Smooth muscle cell (in vitro differentiated cells): Measurements from ENCODE around the gene SLC17A4. TPM values are rescaled to one million over a fixed set of nuclear protein-coding genes. Genes with fewer than 3 reads are reported as not detected.
A peak's percentile ranks its signal among the peaks of the same experiment; 100 is the strongest.

ENCODE experiments used
- DNase-seq: peaks from one replicate; lab custom pipeline; 2025; ENCODE audit not compliant: unreplicated experiment; lab: John Stamatoyannopoulos, UW
- H2AFZ ChIP-seq: fragments of 200-600 bp; sonication (generic); 2 replicates; pipeline ENCODE4 v1.6.0; 2016; ENCODE audit warnings: antibody characterized with exemption, low read depth, mild to moderate bottlenecking
- H3F3A ChIP-seq: fragments of 200-600 bp; sonication (generic); 2 replicates; pipeline ENCODE4 v1.6.0; 2017; ENCODE audit warnings: antibody characterized with exemption, low read depth
- H3K27ac ChIP-seq: fragments of 200-600 bp; sonication (generic); 2 replicates; pipeline ENCODE4 v1.5.1; 2016; ENCODE audit warnings: low read depth, mild to moderate bottlenecking
- H3K27me3 ChIP-seq: fragments of 200-600 bp; sonication (generic); 2 replicates; pipeline ENCODE4 v1.6.1; 2016; ENCODE audit warnings: low read depth, mild to moderate bottlenecking
- H3K36me3 ChIP-seq: fragments of 200-600 bp; sonication (generic); 2 replicates; pipeline ENCODE4 v1.5.1; 2016; ENCODE audit warnings: low read depth
- H3K4me1 ChIP-seq: fragments of 200-600 bp; sonication (generic); 2 replicates; pipeline ENCODE4 v1.5.1; 2016; ENCODE audit warnings: low read depth
- H3K4me2 ChIP-seq: fragments of 200-600 bp; sonication (generic); 2 replicates; pipeline ENCODE4 v1.6.0; 2016; ENCODE audit warnings: mild to moderate bottlenecking
- H3K4me3 ChIP-seq: fragments of 200-600 bp; sonication (generic); 2 replicates; pipeline ENCODE4 v1.5.1; 2016; ENCODE audit warnings: mild to moderate bottlenecking
- H3K79me2 ChIP-seq: fragments of 200-600 bp; sonication (generic); 2 replicates; pipeline ENCODE4 v1.6.0; 2016; ENCODE audit warnings: low read depth, mild to moderate bottlenecking
- H3K9ac ChIP-seq: fragments of 200-600 bp; sonication (generic); 2 replicates; pipeline ENCODE4 v1.6.0; 2016; ENCODE audit warnings: low read depth
- H3K9me3 ChIP-seq: fragments of 200-600 bp; sonication (generic); replicated peaks from 2 replicates; pipeline ENCODE4 v1.5.1; 2016; ENCODE audit warnings: low read depth
- H4K20me1 ChIP-seq: fragments of 200-600 bp; sonication (generic); 2 replicates; pipeline ENCODE4 v1.6.0; 2016; ENCODE audit warnings: low read depth
- CTCF ChIP-seq: fragments of 200-600 bp; sonication (generic); IDR thresholded peaks from 2 replicates; pipeline ENCODE4 v1.5.1; 2017; ENCODE audit warnings: borderline replicate concordance, mild to moderate bottlenecking, antibody characterized with exemption; ENCODE audit not compliant: insufficient read depth, poor library complexity, severe bottlenecking
- WGBS: methylation state at CpG from one replicate; pipeline ENCODE4 v1.1.7; 2016; ENCODE audit warnings: low lambda C conversion rate; 5-methylcytosine and 5-hydroxymethylcytosine counted together
- polyA plus RNA-seq: library from polyadenylated mRNA; unstranded; fragments of >200 nt; fragmentation: Nextera tagmentation; extraction: Ambion mirVana; gene quantifications from 2 replicates; pipeline ENCODE4 v1.2.1, GENCODE V29; 2016
- total RNA-seq: library from RNA; depleted of rRNA; stranded (reverse); fragments of >200 nt; gene quantifications from 2 replicates; pipeline ENCODE4 v1.2.3, GENCODE V29; 2014

The SLC17A4 gene
- total and polyA plus RNA-seq, 2 experiments from 2014 or later, result not detected

- H3K27ac ChIP-seq, result no peak overlapping the region
- DNase-seq, result no peak
- H3K4me2 ChIP-seq, result no peak overlapping the region
- H3K79me2 ChIP-seq, result no peaks in the 10 kb centered on the region
- H4K20me1 ChIP-seq, result no peaks in the 10 kb centered on the region
- no peaks in the 10 kb centered on the region for H3K9me3 ChIP-seq
- H3K36me3 ChIP-seq, result no peaks in the 10 kb centered on the region
- no peak overlapping the region for H3K4me3 ChIP-seq
- H3K27me3 ChIP-seq, result no peaks in the 10 kb centered on the region
- no peak overlapping the region for H2AFZ ChIP-seq
- WGBS, result 59% methylated on average over 3 of the region's 3 CpGs
- H3K9ac ChIP-seq, result no peak overlapping the region
- no peaks in the 10 kb centered on the region for H3K4me1 ChIP-seq
- no peaks in the 10 kb centered on the region for H3F3A ChIP-seq
- no peak for TF ChIP-seq CTCF
Measured at GRCh38 chr6:25730907-25731306, 23.6 kb upstream of the SLC17A4 start.

GRCh38 chr6:25731721-25732120 lies 22.8 kb upstream of the SLC17A4 start:
- Histone ChIP-seq H3K79me2 (no peaks in the 10 kb centered on the region), H3K9me3 (no peaks in the 10 kb centered on the region), H3K27ac (no peak overlapping the region), H4K20me1 (no peaks in the 10 kb centered on the region), H3F3A (no peaks in the 10 kb centered on the region), H3K4me3 (no peak overlapping the region), H3K4me1 (no peaks in the 10 kb centered on the region), H3K9ac (no peak overlapping the region), H3K27me3 (no peaks in the 10 kb centered on the region), H3K36me3 (no peaks in the 10 kb centered on the region), H2AFZ (no peak overlapping the region), H3K4me2 (no peak overlapping the region)
- WGBS, result 87% methylated on average over 15 of the region's 15 CpGs
- DNase-seq, result no peak
- no peak for TF ChIP-seq CTCF

GRCh38 chr6:25732468-25733198 lies 21.9 kb upstream of the SLC17A4 start:
- WGBS, result 78% methylated on average over 28 of the region's 30 CpGs
- no peak for DNase-seq
- Histone ChIP-seq H3K4me3 (no peak overlapping the region), H3K36me3 (no peaks in the 10 kb centered on the region), H3F3A (no peaks in the 10 kb centered on the region), H3K27ac (no peak overlapping the region), H3K9me3 (no peaks in the 10 kb centered on the region), H3K9ac (no peak overlapping the region), H4K20me1 (no peaks in the 10 kb centered on the region), H3K79me2 (no peaks in the 10 kb centered on the region), H3K27me3 (no peaks in the 10 kb centered on the region), H3K4me1 (no peaks in the 10 kb centered on the region), H3K4me2 (no peak overlapping the region), H2AFZ (peak overlapping the region; percentile 33)
- no peak for TF ChIP-seq CTCF

- Histone ChIP-seq H3K9ac (no peak overlapping the region), H3K79me2 (no peaks in the 10 kb centered on the region), H3K4me1 (no peaks in the 10 kb centered on the region), H4K20me1 (no peaks in the 10 kb centered on the region), H3K4me2 (no peak overlapping the region), H3K4me3 (no peak overlapping the region), H3K27ac (no peak overlapping the region), H3K27me3 (no peaks in the 10 kb centered on the region), H3K36me3 (no peaks in the 10 kb centered on the region), H3F3A (no peaks in the 10 kb centered on the region), H3K9me3 (no peaks in the 10 kb centered on the region), H2AFZ (no peak overlapping the region)
- DNase-seq, result no peak
- no peak for TF ChIP-seq CTCF
Measured at GRCh38 chr6:25735261-25735660, 19.3 kb upstream of the SLC17A4 start.
